H1 (cell line): ENCODE data around the gene YWHAQ. TPM values are rescaled to one million over a fixed set of nuclear protein-coding genes. Genes with fewer than 3 reads are reported as not detected.

Source experiments
- RFX5 ChIP-seq: IDR thresholded peaks from 2 replicates; pipeline ENCODE4 v1.6.1; 2011; ENCODE audit warnings: low read depth, low read length, improper control_type of control experiment, borderline replicate concordance
- polyA plus RNA-seq, 7 experiments: library from polyadenylated mRNA; depleted of rRNA in 3 of 7; stranded (reverse) in 5 of 7; unstranded in 2 of 7; fragments of >200 nt in 5 of 7; fragments of 200-250 nt in 2 of 7; gene quantifications; 1 replicate in 5 of 7; 2 replicates in 1 of 7; 4 replicates in 1 of 7; pipeline versions ENCODE4 v1.2.1 to v1.2.3, GENCODE V29; 2011 to 2013; ENCODE audit warnings: missing spikeins in 2 of 7, mixed read lengths in 2 of 7
- total RNA-seq: library from RNA; stranded (reverse); fragmentation: NEBNext Ultra II Directional; extraction: Animal tissue kit (Norgen Biotek cat#: 25700); gene quantifications from 2 replicates; pipeline ENCODE4 v1.2.1, GENCODE V29; 2021

The YWHAQ gene
- total and polyA plus RNA-seq, 2 of the 8 experiments (the other 6 are each of a cell fraction or from before 2014, with no cell fraction given) = 244 to 480 TPM

GRCh38 chr2:9565436-9566153, 65.2 kb downstream of the YWHAQ start (continued):
- no peak for TF ChIP-seq RFX5
